HG02981 (cell line): ENCODE data around the gene PRCC.
"Not testable (repeated sequence)": the region's sequence is repeated elsewhere in the genome, so short reads cannot be mapped to it uniquely, and the experiment has no call there.

ENCODE experiments used
- ATAC-seq: cut with Tn5 transposase; IDR thresholded peaks from one replicate; pipeline ENCODE4 v1.9.1; 2021; ENCODE audit warnings: mild to moderate bottlenecking, moderate library complexity; ENCODE audit not compliant: unreplicated experiment

The PRCC gene

GRCh38 chr1:156760092-156760795, 7.1 kb upstream of the PRCC start:
- ATAC-seq = no peak

DNA sequence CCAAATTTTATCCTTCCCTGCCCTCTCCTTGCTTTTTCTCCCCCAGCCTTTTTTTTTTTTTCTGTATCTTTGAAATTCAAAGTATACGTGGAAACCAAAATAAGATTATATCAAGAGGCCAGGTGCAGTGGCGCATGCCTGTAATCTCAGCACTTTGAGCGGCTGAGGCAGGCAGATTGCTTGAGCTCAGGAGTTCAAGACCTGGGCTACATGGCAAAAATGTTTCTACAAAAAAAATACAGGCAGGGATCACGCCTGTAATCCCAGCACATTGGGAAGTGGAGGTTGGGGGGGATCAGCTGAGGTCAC, 6.6 kb upstream of the PRCC start:
- no peak for ATAC-seq

- not testable (repeated sequence) for ATAC-seq
Observed at GRCh38 chr1:156765136-156765535, 2.2 kb upstream of the PRCC start.

DNA sequence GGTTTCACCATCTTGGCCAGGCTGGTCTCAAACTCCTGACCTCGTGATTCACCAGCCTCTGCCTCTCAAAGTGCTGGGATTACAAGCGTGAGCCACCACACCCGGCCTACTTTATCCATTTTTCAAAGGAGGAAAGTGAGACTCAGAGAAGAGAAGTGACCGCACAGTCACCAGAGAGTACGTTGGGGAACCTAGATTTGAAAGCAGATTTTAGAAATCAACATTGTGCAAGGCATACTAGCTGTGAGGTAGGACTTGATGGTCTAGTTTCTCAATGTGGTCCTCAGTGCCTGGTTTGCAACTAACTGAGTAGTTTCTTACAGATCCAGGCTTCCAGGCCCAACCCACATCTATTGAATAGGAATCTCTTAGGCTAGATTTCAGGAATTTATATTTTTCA, 1.7 kb upstream of the PRCC start:
- ATAC-seq = no peak

DNA sequence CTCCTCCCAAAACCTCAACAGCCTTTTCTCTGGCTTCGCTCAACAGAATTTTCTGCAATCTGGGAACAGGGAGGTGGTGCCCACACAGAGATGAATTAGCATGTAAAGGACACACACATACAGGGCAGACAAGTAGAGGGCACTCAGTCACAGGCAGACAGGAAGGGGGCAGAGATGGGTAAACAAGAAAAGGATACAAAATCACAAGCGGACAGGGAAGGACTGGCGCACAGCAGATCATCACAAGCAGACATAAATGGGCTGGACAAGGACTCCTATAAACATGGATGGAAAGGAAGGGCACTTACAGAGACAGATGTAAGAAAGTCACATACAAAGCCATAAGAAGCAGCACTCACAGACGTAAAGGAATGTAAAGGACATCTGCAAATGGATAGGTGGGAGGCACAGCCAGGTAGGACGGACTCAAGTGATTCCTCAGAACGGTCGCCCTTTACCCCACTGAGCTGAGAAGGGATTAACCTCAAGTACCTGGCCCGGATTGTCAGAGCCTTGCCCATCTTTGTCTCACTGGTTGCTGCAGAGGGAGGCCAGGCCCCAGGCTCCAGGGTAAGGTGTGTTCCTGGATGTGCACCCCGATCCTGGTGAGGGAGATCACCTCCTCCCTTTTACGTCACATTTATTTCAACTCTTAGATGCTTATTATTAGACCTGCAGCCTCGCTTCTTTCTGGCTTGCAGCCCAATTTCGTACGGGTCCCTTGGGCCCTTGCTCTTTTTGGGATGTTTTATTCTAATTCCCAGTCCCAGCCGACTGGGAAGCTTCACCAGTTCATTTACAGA, 836 bp upstream of the PRCC start:
- ATAC-seq = peak; percentile 15

- no peak for ATAC-seq
Observed at GRCh38 chr1:156767879-156768604, 707 bp downstream of the PRCC start.

- no peak for ATAC-seq
Observed at GRCh38 chr1:156768610-156769295, 1.4 kb downstream of the PRCC start.

- ATAC-seq = no peak
Observed at GRCh38 chr1:156772222-156772621, 4.9 kb downstream of the PRCC start.

DNA sequence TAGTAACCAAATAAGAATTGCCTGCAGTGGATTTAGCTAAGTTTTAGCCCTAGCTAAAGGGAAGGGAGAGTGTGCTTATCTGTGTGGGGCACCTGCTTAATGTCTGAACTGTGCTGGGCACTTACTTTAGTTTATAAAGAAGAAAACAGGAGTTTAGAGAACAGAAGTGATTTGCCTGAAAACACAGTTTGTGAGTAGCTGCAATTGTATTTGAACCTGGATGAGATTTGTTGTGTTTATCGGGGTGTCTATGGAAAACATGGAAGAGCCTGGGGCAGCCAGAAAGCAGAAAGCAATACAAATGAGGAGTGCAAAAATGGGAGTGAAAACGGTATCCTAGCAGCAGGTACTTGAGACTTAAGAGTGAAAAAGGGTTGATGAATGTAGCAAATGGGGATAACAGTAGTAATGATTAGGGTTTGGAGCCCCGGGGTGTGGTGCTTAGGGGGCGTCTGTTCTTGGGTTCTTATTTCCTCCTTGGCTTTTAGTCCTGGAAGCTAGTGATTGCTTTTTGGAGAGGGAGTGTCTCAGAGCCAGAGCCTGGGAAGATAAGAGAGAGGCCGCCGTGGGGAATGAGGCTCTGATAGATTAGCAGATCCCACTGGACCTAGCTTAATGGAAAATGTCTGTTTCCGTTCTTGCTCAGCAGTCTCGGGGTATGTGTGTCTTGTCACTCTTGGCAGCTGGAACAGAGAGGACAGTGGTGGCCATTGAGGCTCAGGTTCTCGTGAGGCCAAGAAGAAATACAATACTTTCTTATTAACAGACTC, 5.6 kb downstream of the PRCC start:
- no peak for ATAC-seq

- no peak for ATAC-seq
Observed at GRCh38 chr1:156773607-156774006, 6.3 kb downstream of the PRCC start.

- ATAC-seq = no peak
Observed at GRCh38 chr1:156775799-156776198, 8.5 kb downstream of the PRCC start.

DNA sequence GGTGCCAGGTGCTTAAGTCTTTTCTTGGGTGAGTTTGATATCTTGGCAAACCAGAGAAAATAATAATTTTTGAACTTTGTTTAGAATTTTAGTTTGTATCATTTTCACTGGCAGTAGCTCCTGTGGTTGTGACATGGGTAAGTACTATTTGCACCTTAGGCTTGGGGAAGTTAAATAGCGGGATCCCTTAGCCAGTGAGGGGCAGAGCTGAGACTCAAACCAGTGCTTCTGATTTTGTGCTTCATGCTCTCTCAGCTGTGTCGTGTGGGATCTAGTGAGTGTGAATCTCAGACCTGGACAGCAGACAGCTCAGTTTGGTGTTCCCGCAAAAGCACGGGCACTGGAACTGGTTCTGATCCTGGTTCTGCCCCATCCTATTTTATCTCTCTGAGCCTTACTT, 9.6 kb downstream of the PRCC start:
- no peak for ATAC-seq

GRCh38 chr1:156777573-156777972, 10.2 kb downstream of the PRCC start:
- no peak for ATAC-seq

DNA sequence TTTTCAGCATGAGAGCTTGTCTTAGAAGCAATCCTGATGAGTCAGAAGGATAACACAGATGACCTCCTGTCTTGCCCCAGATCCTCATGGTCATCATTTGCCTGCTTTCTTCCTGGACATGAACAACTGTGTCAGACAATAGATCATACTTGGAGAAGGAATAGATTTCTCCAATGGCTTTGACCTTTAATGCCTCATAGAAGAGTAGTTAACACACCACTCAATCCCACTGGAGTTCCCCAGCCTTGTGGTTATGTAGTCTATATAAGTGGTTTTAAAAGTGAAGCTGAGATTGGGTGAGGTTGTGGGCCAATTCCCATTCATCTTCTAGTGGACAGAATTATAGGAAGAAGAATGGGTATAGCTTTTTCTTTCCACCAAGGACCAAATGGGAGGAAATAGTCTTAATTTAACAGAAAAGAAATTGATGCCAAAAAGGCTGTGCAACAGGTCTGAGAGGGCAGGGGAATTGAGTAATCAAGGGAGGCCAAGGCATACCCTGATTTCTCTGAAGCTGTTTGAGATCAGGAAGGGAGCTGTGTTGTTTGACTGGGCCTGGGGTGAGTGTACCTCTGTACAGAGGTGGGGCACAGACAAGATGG, 14.4 kb downstream of the PRCC start:
- ATAC-seq = no peak

GRCh38 chr1:156785458-156785857, 18.1 kb downstream of the PRCC start:
- ATAC-seq = no peak

- ATAC-seq = no peak
Observed at GRCh38 chr1:156786640-156787039, 19.3 kb downstream of the PRCC start.

- ATAC-seq = no peak
Observed at GRCh38 chr1:156788136-156788535, 20.8 kb downstream of the PRCC start.

DNA sequence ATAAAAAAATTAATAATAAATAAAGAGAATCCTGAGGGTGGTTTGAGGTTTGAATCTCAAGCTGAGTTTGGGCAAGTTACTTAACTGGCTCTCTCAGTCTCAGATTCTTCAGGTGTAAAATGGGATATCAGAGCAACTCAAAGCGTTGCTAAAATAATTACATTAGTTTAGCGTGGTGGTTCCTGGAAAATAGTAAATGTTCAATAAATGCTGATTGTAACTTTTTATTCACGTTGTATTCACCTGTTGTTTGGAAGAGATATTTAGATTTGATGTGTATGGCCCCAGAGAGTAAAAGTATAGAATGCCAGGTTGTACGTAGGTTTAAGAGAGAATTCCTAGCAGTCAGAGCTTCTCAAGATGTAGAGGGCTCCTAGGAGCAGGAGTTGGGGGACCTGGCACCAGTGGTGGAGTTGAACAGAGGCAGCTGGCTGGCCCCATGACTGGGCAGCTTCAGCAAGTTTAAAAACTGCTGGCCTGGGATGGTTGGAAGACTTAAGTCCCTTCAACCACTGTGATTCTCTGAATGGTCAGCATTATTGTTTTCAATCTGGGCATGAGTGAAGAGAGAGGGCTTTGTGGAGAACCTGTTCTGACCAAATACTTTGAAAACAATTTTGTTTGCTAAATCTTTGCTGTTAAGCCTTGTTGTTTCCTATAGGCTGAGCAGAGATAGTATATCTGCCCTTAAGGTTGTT, 22.4 kb downstream of the PRCC start:
- no peak for ATAC-seq

DNA sequence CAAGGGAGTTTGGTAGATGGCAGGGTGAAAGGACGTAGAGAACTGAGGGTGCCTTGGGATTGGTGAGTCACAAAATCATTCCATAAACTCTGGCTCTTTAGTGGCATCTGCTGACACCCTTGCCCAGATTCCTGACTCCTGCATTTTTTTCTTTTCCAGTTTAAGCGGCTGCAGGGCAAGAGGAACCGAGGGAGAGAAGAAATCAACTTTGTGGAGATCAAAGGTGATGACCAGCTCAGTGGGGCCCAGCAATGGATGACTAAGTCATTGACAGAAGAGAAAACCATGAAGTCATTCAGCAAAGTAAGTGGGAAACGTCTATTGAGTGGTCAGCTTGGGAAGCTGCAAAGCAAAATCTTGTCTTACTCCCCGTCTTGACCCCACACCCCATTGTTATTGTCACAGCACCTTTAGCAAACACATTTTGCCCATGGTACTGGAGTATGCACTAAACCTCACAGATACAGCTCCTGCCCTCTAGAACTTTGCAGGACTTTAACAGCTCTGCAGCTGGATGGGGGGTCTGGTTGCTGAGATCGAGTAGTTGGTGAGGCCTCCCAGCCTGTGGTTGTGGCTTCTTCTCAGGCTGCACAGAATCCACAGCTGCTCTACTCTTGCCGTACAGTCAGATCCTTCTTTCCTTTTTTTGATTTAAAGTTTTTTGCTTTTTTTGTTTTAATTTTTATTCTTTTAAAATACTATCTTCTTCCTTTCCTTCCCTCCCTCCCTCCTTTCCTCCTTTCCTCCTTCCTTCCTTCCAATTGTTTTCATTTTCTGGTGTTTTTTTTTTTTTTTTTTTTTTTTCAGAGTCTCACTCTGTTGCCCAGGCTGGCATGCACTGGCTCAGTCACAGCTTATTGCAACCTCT, 27.4 kb downstream of the PRCC start:
- no peak for ATAC-seq
